ENCODE measurements around the gene ITGA3. TPM values are rescaled to one million over a fixed set of nuclear protein-coding genes. Genes with fewer than 3 reads are reported as not detected.
A peak's percentile ranks its signal among the peaks of the same experiment; 100 is the strongest.

ITGA3 gene
- total RNA-seq, 4 donors from 2014 or later: 38.9 to 96.7 (median 58.6) TPM

- no peaks in the 10 kb centered on the region for H3K36me3 ChIP-seq
- no peaks in the 10 kb centered on the region for H3K27me3 ChIP-seq
- H3K27ac ChIP-seq (replicated peaks in 1 of 4): no peak overlapping the region
- no peak for TF ChIP-seq POLR2AphosphoS5 (IDR thresholded peaks at IDR 0.05)
- TF ChIP-seq EP300 (IDR thresholded peaks at IDR 0.05): no peak
- TF ChIP-seq, protein P1, sequence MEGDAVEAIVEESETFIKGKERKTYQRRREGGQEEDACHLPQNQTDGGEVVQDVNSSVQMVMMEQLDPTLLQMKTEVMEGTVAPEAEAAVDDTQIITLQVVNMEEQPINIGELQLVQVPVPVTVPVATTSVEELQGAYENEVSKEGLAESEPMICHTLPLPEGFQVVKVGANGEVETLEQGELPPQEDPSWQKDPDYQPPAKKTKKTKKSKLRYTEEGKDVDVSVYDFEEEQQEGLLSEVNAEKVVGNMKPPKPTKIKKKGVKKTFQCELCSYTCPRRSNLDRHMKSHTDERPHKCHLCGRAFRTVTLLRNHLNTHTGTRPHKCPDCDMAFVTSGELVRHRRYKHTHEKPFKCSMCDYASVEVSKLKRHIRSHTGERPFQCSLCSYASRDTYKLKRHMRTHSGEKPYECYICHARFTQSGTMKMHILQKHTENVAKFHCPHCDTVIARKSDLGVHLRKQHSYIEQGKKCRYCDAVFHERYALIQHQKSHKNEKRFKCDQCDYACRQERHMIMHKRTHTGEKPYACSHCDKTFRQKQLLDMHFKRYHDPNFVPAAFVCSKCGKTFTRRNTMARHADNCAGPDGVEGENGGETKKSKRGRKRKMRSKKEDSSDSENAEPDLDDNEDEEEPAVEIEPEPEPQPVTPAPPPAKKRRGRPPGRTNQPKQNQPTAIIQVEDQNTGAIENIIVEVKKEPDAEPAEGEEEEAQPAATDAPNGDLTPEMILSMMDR (IDR thresholded peaks at IDR 0.05): no peak
- intact Hi-C loops (cut with DNase I): no loop called here
- H3K4me1 ChIP-seq: peaks cover 20 to 49% (median 40%) of the 10 kb centered on the region in 4 donors
- DNase-seq (ENCODE audit: extremely low spot score): no peak
- WGBS: 98% methylated on average over 5 of the region's 5 CpGs
- no peak overlapping the region for H3K4me3 ChIP-seq
- no peaks in the 10 kb centered on the region for H3K9me3 ChIP-seq
Observed at GRCh38 chr17:50042211-50042610, 13.7 kb upstream of the ITGA3 start.

- 69% methylated on average over 13 of the region's 16 CpGs for WGBS
Observed at GRCh38 chr17:50043290-50044148, 12.4 kb upstream of the ITGA3 start.

DNA sequence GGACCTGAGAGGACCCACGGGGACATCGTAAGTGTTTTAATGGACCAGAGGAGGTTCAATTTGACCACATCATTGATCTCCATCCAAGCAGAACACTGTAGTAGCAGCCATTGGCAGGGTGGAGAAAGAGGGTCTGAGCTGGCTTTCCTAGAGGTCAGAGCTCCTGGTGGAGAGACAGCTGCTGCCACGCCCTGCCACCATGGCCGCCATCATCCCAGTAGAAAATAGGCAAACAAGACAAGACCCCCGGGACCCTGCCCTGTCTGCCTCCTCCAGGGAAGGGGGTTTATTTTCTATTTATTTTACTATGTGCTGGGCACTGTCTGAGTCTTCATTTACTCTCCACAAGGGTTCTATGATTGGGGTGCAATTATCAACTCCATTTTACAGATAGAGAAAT, 11.4 kb upstream of the ITGA3 start:
- 98% methylated on average over 5 of the region's 5 CpGs for WGBS
- Histone ChIP-seq H3K4me1 (peaks cover 15 to 40% (median 35%) of the 10 kb centered on the region in 4 donors), H3K36me3 (no peaks in the 10 kb centered on the region), H3K27ac (replicated peaks in 1 of 4) (peak overlapping the region in 2 of 4 donors; percentile 14 to 54), H3K4me3 (no peak overlapping the region), H3K27me3 (no peaks in the 10 kb centered on the region), H3K9me3 (no peaks in the 10 kb centered on the region)
- DNase-seq (ENCODE audit: extremely low spot score): no peak
- intact Hi-C loops (cut with DNase I): no loop called here
- TF ChIP-seq EP300 (IDR thresholded peaks at IDR 0.05): no peak
- TF ChIP-seq POLR2AphosphoS5 (IDR thresholded peaks at IDR 0.05): no peak
- TF ChIP-seq, protein P1 (IDR thresholded peaks at IDR 0.05): no peak
- no peak for TF ChIP-seq POLR2A (IDR thresholded peaks at IDR 0.05; ENCODE audit: low read depth)

More at GRCh38 chr17:50043290-50044148, 12.4 kb upstream of the ITGA3 start:
- peak overlapping the region in 3 of 4 donors; percentile 3 to 20 (median 14) for H3K27ac ChIP-seq (replicated peaks in 1 of 4)
- H3K4me1 ChIP-seq: peaks cover 15 to 43% (median 36%) of the 10 kb centered on the region in 4 donors
- intact Hi-C loops (cut with DNase I): no loop called here
- H3K36me3 ChIP-seq: no peaks in the 10 kb centered on the region
- DNase-seq (ENCODE audit: extremely low spot score): no peak
- H3K9me3 ChIP-seq: no peaks in the 10 kb centered on the region
- H3K4me3 ChIP-seq: no peak overlapping the region
- TF ChIP-seq POLR2A (IDR thresholded peaks at IDR 0.05; ENCODE audit: low read depth) (no peak), POLR2AphosphoS5 (IDR thresholded peaks at IDR 0.05) (peak; percentile 15 to 49)
- TF ChIP-seq, protein P1 (IDR thresholded peaks at IDR 0.05): no peak
- no peaks in the 10 kb centered on the region for H3K27me3 ChIP-seq

- 65% methylated on average over 3 of the region's 4 CpGs for WGBS
- intact Hi-C loops (cut with DNase I): no loop called here
- TF ChIP-seq POLR2A (IDR thresholded peaks at IDR 0.05; ENCODE audit: low read depth) (no peak), POLR2AphosphoS5 (IDR thresholded peaks at IDR 0.05) (no peak), EP300 (IDR thresholded peaks at IDR 0.05) (no peak)
- TF ChIP-seq, protein P1 (IDR thresholded peaks at IDR 0.05): no peak
- Histone ChIP-seq H3K27me3 (no peaks in the 10 kb centered on the region), H3K27ac (replicated peaks in 1 of 4) (no peak overlapping the region), H3K9me3 (no peaks in the 10 kb centered on the region), H3K4me3 (no peak overlapping the region), H3K4me1 (peaks cover 15 to 40% (median 35%) of the 10 kb centered on the region in 4 donors), H3K36me3 (no peaks in the 10 kb centered on the region)
- DNase-seq (ENCODE audit: extremely low spot score): no peak
Observed at GRCh38 chr17:50045154-50045553, 10.8 kb upstream of the ITGA3 start.

Data from esophagus muscularis mucosa (tissue), 4 donors.